HG03280 (cell line): ENCODE data around the gene HDAC11.
"Not testable (repeated sequence)": the region's sequence is repeated elsewhere in the genome, so short reads cannot be mapped to it uniquely, and the experiment has no call there.

Source experiments
- ATAC-seq: cut with Tn5 transposase; IDR thresholded peaks from one replicate; pipeline ENCODE4 v1.9.1; 2021; ENCODE audit warnings: mild to moderate bottlenecking, moderate library complexity; ENCODE audit not compliant: unreplicated experiment

Gene HDAC11

DNA sequence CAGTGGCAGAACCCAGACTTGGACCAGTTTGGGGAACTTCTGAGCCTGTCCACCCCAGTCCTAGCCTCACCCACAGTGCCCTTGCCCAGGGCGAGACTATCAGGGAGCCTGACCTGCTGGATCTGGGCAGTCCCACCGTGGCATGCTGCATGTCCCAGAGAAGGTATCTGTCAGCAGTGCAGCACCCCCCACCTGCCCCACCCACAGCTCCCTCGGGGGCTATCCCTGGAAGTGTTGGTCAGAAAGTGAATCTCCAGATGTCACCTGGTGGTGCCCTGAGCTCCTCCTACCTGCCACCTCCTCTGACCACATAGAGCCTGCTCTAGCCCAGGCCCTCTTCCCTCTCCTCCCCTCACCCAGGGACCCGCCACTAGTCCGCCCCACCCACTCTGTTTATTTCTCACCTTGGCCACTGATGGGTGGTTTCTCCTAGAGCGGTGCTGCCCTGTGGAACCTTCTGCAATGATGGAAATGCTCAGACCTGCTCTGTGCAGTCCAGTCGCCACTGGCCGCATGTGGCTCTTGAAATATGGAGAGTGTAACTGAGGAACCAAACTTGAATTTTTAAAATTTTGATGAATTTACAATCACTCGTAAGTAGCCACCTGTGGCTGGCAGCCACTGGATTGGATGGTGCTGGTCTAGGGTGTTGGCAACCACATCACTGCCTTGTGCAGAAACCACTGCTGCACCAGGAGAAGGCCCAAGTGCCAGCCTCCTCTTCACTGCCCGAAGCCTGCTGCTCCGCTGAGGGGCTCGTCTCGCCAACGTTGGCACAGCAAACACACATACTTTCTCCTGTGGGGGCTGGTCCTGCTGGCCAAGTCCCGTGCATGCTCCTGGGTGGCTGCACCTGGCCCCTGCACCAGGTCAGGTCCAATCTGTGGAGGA, 13.1 kb downstream of the HDAC11 start:
- no peak for ATAC-seq

DNA sequence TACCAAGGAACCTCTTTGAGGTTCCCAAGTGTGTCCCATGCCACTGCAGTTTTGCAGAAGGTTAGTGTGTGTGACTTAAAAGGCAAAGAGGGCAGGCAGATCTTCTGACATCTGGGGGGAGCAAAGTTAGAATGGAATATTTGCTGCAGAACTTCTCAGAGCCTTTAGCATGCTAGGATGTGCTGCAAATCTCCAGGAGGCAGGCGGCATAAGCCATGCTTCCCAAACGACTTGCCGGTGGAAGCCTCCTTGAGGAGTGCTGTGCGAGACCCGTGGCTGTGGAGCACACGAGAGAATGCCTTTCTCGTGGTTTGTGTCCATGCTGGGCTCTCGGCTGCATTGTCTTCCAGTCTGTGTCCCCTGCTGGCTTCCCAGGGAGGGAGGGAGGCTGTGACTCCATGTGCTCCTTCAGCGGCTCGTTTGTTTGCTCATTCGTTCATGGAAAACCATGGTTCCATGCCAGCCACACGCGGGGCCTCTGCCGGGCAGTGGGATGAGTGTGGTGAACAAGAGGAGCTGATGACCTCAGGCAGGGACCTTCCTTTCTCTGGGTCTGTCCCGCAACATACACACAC, 13.8 kb downstream of the HDAC11 start:
- ATAC-seq, result no peak

DNA sequence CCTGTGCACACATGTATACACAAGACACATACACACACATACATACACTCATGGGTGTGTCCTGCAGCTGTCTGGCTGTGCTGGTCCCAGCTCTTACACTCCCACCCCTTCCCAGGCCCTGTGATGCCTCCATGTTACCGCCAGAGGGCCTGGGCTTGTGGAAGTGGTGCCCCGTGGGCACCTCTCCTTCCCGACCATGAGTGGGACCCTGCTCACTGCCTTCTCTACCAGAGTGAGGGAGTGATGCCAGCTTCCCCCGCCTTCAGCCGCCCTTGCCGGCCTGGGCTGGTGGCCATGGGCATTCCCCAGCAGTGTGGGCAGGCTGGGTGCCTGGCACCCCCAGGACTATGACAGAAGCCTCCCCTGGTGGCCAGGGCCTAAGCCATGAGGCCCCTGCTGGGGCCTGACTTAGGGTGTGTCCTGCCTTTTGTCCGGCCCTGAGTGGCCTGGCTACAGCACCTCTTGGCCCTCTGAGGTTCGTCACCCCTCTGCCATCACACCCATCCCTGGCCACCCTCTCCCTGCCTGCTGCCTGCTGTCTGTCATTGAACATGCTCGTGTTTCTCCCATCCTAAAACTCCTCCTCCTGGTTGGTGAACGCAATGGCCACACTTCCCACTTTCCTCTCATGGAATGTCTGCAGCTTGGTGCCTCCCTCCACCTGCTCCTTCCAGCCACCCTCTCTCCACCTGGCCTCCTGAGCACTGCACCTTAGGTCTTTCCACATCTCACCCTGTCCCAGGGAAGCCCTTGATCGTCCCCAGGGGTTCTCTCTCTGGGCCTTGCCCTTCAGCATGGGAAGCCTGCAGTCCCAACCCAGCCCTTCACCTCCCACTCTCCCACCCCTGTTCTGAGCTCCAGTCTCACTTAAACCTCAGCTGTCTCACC, 14.6 kb downstream of the HDAC11 start:
- ATAC-seq, result no peak

DNA sequence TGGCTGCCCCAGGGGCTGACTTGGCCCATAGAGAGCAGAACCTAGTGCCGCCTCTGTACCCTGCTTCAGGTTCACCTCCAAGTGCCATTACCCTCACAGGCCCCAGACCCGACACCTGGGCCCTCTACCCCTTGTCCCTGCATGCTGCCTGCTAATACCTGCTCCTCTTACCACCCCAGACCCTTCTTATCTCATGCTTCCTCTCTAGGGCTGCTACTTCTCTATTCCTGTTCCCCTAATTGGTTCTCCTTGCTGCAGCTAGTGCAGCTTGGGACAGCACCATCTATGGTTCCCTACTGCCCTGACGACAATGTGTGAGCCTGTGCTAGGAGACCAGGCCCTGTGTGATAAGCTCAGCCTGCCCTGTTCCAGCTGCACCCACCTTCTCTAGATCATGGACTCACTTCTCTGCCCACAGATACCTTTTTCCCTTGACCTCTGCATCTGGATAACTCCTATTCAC, 15.3 kb downstream of the HDAC11 start:
- no peak for ATAC-seq

DNA sequence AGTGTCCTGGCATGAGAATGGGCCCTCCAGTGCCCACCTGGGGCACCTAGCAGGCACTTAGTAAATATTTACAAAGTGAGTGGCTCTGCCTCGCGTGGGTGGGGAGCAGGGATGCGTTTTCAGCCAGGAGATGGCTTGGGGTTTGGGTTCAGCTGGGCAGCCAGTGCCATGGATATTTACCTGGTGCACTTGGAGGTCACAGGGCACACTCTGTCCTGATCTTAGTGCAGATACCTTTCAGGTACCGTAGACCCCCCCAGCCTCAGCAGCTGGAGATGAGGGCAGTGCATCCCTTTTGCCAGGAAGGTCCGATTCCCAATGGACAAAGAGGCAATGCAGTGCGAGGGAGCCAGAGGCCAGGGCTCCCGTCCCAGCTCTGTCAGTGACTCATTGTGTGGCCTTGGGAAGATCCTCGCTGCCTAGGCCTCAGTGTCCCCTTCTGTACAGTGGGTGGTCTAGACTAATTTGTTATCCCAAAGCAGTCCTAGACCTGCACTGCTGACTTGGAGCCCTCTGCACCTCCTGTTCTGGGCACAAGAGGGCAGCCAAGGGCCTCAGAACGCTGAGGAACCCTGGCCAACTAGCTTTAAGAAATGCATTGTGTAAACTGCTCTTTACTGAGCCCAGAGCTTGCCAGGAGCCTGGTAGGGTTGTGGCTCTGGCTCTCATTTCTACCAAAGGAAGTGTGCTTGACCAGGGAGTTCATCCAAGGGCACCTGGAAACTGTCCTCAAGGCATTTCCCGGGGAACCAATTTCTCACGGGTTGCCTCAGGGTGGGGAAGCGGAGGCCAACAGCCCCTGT, 16.0 kb downstream of the HDAC11 start:
- peak; percentile 66 for ATAC-seq

DNA sequence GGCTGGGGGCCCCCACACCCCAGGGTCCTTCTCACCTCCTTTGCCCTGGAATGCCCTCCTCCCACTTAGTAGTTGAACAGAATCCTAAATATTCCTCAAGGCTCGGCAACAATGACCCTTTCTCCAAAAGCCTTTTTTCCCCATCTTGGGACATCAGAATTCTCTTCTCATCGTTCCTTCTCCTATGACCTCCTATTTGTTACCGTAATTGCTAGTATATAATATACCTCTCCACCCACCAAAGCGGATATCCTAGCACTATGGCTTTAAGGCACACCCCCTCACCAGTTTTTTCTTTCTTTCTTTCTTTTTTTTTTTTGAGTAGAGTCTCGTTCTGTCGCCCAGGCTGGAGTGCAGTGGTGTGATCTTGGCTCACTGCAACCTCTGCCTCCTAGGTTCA, 16.8 kb downstream of the HDAC11 start:
- ATAC-seq, result no peak

DNA sequence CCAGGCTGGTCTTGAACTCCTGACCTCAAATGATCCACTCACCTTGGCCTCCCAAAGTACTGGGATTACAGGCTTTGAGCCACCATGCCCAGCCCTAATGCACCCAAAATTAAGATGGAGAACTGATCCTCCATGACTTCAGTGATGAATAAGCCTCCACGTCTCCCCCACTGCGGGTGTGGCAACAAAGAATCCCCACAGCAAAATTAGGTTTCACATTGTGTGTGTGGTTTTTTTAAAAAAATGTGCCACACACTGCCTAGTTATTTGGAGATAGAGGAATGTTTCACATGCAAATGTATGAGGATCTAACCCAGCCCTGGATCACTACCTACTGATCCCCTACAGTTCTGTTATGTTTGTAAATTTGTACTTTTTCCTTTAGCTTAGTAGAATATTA, 17.3 kb downstream of the HDAC11 start:
- ATAC-seq, result no peak

DNA sequence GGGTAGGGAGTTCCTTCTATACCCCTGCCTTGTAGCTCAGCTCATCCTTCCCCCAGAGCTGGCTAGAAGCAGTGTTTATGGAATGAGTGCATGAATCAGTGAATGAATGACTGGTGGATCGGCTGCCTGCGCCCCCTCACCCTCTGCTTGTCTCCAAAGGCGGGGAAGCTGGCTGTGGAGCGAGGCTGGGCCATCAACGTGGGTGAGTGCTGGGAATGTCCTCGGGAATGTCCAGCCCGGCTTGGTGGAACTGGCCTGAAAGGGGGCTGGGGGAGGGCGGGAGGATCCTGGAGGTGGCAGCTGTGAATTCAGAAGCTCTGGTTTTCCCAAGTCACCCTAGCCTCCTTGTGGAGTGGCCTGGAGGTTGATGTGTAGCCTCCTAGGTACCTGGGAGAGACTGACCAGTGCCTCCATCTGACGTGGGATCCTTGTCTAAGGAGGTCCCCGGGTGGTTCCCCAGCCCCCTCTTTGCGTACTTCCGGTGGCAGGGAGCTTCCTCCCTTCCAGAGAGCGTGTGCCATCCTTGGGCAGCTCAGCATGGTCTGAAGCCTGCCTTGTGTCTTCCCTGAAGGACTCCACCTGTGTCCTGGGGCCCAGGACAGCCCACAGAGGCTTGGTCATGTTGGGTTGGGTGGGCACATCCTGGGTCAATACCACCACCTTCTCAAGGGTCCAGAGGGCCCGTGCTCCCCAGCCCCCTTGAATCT, 18.4 kb downstream of the HDAC11 start:
- ATAC-seq, result no peak

DNA sequence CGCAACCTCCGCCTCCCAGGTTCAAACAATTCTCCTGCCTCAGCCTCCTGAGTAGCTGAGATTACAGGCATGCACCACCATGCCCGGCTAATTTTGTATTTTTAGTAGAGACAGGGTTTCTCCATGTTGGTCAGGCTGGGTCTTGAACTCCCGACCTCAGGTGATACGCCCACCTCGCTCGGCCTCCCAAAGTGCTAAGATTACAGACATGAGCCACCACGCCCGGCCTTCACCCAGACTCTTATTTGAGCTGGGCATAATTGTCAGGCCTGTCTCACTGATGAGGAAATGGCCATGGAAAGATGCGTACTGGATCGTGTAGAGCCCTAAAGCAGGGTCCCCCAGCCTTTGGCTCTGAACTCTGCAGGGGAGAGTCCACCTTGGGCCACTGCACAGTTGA, 19.1 kb downstream of the HDAC11 start:
- ATAC-seq, result not testable (repeated sequence)

DNA sequence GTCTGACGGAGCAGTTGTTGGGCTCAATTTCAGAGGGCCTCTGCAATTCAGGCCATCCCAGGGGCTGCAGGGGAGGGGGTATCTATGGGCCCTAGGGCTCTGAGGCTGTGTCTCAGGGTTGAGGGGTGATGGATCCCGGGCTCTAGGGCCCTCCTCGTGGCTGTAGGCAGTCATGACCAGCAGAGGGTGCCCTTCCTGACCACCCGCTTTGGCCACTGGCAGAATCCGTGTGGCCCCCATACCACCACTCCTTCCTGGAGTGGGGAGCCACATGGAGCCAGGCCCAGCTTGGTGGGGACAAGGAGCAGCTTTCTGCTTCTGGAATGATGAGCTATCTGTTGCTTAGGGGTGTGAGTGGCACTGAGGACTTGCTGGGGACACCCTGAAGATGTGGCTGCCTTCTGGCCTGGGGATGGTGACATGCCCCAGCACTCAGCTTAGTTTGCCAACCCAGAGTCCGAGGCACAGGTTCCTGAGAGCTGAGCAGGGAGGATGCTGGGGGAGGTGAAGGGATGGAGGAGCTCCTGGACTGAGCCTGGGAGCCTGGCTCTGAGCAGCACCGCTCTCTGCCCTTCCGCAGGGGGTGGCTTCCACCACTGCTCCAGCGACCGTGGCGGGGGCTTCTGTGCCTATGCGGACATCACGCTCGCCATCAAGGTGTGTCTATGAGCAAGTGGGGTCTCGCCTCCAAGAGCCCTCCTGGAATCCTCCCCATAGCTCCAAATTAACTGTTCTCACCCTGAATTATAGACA, 20.2 kb downstream of the HDAC11 start:
- no peak for ATAC-seq

DNA sequence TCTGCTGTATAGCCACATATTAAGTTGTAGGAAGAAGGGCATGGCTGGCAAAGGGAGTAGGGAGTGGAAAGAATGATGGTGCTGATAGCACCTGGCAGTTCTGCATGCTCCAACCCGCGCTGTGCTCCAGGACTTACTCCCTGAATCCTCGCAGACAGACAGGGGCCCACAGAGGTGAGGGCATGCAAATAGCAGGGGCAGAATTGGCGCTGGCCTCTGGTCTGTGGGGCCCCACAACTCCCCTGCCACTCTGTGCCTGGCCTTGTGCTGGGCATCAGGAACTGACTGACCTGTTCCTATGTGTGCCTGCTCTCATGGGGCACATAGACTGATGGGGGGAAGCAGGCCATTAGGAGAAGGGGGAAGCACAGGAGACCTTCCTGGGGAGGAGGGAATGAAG, 20.9 kb downstream of the HDAC11 start:
- no peak for ATAC-seq

DNA sequence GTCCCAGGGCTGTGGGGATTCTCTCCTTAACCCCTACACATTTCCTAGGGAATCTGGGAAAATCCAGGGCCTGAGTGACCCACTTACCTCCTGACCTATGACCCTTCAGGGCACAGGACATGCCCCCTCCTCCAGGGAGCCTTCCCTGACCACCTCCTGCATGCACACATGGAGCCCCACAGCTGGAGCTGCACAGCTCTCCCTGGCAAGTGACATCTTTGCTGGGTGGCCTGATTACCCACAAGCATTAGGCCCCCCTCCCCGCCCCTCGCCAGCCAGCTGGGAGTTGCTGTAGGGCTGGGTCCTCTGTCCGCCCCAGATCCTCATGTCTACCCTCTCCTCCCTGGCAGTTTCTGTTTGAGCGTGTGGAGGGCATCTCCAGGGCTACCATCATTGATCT, 21.4 kb downstream of the HDAC11 start:
- no peak for ATAC-seq

DNA sequence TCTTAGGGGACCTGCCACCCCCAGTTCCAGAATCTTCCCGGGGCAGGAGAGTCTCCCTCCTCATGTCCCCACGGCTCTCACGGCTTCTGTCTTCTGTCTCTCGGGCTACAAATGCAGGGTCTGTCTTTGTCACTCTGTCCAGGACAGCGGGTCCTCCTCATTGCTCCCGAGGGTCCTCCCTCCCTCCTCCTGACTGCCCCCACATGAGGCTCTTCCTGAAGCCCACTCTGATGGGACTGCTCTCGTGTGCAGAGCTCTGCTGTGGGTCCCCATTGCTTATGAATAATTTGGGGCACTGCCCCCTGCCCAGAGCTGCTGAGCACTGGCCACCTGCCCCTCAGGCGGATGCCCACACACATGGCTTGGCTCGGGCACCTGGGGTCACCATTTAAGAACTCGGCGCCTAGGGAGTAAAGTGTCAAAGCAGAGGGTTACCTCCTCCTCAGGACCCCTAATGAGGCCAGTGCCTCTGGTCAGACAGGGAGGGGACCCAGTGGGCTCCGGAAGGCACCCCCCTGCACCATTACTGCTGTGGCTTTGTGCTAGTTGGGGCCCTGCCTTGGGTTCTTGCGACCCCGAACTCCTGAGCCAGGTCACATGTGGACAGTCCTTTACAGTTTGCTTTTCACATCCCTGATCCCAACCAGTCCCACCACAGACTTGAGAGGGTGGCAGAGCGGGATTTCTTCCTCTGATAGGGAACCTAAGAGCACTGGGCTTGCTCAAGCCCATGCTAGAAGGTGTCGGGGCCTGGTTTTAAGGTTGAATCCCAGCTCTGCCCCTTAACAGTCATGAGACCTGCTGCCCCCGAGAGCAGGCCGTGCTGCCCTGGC, 22.1 kb downstream of the HDAC11 start:
- ATAC-seq, result no peak

DNA sequence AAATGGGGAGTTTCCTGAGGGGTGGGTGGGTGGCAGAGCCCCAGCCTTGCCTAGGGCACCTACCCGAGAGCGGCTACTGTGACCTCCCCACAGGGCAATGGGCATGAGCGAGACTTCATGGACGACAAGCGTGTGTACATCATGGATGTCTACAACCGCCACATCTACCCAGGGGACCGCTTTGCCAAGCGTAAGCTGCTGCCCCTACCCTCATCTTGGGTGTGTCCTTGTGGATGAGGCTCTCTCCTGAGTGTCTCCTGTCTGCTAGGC, 22.6 kb downstream of the HDAC11 start:
- ATAC-seq, result no peak

DNA sequence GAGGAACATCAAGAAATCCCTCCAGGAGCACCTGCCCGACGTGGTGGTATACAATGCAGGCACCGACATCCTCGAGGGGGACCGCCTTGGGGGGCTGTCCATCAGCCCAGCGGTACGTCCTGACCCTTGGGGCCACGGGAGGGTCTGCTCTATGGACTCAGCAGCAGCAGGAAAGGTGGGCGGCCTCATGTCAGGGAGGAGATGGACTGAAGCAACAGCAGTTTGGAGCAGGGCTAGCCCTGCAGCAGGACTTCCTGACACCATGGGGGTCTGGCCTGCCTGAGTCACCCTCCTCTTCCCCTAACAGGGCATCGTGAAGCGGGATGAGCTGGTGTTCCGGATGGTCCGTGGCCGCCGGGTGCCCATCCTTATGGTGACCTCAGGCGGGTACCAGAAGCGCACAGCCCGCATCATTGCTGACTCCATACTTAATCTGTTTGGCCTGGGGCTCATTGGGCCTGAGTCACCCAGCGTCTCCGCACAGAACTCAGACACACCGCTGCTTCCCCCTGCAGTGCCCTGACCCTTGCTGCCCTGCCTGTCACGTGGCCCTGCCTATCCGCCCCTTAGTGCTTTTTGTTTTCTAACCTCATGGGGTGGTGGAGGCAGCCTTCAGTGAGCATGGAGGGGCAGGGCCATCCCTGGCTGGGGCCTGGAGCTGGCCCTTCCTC, 24.2 kb downstream of the HDAC11 start:
- ATAC-seq, result no peak

DNA sequence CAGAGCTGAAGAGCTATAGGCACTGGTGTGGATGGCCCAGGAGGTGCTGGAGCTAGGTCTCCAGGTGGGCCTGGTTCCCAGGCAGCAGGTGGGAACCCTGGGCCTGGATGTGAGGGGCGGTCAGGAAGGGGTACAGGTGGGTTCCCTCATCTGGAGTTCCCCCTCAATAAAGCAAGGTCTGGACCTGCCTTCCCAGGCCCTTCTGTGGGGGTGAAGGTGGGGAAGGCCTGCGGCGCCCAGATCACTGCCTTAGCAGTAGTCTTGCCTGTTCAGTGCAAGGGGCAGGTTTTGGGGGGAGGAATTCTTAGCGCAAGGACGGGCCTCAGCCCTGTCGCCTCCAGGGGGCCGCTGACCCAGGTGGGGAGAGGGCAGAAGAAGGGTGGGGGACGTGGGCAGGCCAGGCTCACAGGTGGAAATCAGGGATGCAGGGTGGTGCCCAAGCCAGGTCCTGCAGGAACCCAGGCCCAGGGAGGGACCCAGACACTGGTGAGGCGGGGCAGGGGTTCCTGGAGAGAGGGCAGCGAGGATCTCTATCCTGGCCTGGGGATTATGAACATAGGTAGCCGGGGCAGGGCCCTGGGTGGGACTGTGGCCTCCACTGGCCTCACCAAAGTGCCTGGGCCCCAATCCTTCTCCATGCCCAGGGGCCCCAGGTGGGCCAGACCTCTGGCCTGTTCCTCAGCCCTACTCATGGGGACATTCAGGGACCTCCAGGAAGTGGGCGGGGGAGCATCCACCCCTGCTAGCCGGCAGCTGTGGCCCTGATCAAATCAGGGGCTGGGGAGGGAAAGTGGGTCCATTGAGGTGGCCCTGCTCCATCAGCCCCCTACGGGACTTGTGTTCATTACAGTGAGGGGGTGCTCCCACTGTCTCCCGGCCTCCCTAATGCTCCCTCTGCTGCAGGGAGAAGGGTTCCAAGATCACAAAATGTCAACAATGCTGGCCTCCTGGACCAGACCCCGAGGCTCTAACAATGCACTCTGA, 25.3 kb downstream of the HDAC11 start:
- no peak for ATAC-seq

DNA sequence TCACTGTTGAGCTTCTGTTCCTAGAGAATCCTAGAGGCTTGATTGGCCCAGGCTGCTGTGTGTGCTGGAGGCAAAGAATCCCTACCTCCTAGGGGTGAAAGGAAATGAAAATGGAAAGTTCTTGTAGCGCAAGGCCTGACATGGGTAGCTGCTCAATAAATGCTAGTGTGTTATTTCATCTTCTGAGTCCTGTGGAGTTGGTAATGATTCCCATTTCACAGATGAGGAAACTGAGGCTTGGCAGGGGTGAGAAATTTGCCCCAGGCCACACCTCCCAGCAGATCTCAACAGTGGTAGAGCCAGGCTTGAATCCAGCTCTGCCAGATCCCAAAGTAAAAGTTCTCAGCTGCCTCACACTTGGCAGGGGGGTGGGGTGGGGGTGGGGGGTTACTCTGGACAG, 26.1 kb downstream of the HDAC11 start:
- no peak for ATAC-seq
